ENCODE results near the gene TMEM18.

DNA sequence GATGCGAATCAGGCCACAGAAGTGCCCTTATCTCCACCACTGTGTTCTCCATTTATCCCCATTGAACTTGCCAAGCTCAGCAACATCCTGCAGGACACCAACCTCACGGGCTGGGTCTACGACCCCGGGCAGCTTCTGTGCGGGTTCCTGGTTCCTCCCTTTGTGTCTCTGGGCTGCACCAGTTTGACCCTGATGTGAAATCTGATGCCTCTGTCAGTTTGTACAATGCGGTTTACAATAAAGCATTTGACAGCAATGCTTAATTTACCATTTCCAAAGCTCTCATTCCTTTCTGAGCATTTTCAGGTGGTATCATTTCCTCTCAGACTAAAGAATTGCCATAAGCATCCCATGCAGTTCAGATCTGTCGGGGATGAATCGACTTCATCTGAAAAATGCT is 3.3 kb upstream of the TMEM18 start:
- TF ChIP-seq, protein P1, sequence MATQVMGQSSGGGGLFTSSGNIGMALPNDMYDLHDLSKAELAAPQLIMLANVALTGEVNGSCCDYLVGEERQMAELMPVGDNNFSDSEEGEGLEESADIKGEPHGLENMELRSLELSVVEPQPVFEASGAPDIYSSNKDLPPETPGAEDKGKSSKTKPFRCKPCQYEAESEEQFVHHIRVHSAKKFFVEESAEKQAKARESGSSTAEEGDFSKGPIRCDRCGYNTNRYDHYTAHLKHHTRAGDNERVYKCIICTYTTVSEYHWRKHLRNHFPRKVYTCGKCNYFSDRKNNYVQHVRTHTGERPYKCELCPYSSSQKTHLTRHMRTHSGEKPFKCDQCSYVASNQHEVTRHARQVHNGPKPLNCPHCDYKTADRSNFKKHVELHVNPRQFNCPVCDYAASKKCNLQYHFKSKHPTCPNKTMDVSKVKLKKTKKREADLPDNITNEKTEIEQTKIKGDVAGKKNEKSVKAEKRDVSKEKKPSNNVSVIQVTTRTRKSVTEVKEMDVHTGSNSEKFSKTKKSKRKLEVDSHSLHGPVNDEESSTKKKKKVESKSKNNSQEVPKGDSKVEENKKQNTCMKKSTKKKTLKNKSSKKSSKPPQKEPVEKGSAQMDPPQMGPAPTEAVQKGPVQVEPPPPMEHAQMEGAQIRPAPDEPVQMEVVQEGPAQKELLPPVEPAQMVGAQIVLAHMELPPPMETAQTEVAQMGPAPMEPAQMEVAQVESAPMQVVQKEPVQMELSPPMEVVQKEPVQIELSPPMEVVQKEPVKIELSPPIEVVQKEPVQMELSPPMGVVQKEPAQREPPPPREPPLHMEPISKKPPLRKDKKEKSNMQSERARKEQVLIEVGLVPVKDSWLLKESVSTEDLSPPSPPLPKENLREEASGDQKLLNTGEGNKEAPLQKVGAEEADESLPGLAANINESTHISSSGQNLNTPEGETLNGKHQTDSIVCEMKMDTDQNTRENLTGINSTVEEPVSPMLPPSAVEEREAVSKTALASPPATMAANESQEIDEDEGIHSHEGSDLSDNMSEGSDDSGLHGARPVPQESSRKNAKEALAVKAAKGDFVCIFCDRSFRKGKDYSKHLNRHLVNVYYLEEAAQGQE (IDR thresholded peaks at IDR 0.05; ENCODE audit: low read depth, low read length) = no peak
- TF ChIP-seq POLR2AphosphoS5 (IDR thresholded peaks at IDR 0.05; ENCODE audit: low read depth, low read length) (no peak), TCF12 (IDR thresholded peaks at IDR 0.05) (no peak), EP300 (IDR thresholded peaks at IDR 0.05; ENCODE audit: borderline replicate concordance in 1 of 2, low read depth in 1 of 2, low read length in 1 of 2) (no peak), RAD21 (IDR thresholded peaks at IDR 0.05; ENCODE audit: low read length) (no peak), YY1 (IDR thresholded peaks at IDR 0.05; ENCODE audit: low read depth) (no peak), SIN3A (IDR thresholded peaks at IDR 0.05; ENCODE audit: borderline replicate concordance, low read depth, low read length) (no peak), EZH2phosphoT487 (IDR thresholded peaks at IDR 0.05; ENCODE audit: borderline replicate concordance, low read depth) (no peak), FOXJ3 (CRISPR knock-in tag; IDR thresholded peaks at IDR 0.05) (no peak), TAF1 (IDR thresholded peaks at IDR 0.05; ENCODE audit: borderline replicate concordance, low read depth, low read length) (no peak)
- TF ChIP-seq, protein P2, sequence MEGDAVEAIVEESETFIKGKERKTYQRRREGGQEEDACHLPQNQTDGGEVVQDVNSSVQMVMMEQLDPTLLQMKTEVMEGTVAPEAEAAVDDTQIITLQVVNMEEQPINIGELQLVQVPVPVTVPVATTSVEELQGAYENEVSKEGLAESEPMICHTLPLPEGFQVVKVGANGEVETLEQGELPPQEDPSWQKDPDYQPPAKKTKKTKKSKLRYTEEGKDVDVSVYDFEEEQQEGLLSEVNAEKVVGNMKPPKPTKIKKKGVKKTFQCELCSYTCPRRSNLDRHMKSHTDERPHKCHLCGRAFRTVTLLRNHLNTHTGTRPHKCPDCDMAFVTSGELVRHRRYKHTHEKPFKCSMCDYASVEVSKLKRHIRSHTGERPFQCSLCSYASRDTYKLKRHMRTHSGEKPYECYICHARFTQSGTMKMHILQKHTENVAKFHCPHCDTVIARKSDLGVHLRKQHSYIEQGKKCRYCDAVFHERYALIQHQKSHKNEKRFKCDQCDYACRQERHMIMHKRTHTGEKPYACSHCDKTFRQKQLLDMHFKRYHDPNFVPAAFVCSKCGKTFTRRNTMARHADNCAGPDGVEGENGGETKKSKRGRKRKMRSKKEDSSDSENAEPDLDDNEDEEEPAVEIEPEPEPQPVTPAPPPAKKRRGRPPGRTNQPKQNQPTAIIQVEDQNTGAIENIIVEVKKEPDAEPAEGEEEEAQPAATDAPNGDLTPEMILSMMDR (IDR thresholded peaks at IDR 0.05) = no peak
- TF ChIP-seq, protein P3, sequence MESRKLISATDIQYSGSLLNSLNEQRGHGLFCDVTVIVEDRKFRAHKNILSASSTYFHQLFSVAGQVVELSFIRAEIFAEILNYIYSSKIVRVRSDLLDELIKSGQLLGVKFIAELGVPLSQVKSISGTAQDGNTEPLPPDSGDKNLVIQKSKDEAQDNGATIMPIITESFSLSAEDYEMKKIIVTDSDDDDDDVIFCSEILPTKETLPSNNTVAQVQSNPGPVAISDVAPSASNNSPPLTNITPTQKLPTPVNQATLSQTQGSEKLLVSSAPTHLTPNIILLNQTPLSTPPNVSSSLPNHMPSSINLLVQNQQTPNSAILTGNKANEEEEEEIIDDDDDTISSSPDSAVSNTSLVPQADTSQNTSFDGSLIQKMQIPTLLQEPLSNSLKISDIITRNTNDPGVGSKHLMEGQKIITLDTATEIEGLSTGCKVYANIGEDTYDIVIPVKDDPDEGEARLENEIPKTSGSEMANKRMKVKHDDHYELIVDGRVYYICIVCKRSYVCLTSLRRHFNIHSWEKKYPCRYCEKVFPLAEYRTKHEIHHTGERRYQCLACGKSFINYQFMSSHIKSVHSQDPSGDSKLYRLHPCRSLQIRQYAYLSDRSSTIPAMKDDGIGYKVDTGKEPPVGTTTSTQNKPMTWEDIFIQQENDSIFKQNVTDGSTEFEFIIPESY (IDR thresholded peaks at IDR 0.05; ENCODE audit: borderline replicate concordance, low read depth) = no peak
- TF ChIP-seq, protein P4, sequence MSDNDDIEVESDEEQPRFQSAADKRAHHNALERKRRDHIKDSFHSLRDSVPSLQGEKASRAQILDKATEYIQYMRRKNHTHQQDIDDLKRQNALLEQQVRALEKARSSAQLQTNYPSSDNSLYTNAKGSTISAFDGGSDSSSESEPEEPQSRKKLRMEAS (IDR thresholded peaks at IDR 0.05; ENCODE audit: low read depth) = no peak

Measured in SK-N-SH (cell line).